ENCODE results near the gene ZNF823.

ZNF823 gene

GRCh38 chr19:11736696-11737095, 2.0 kb downstream of the ZNF823 start:
- peak; percentile 38 for DNase-seq

GRCh38 chr19:11735375-11735774, 3.4 kb downstream of the ZNF823 start:
- DNase-seq: no peak

GRCh38 chr19:11729586-11729985, 9.2 kb downstream of the ZNF823 start:
- DNase-seq: no peak

GRCh38 chr19:11722414-11722813, 16.3 kb downstream of the ZNF823 start:
- DNase-seq: no peak

GRCh38 chr19:11721681-11722080, 17.1 kb downstream of the ZNF823 start:
- no peak for DNase-seq

- DNase-seq: no peak
These were observed 28.4 kb downstream of the ZNF823 start for GRCh38 chr19:11710313-11710712.

GRCh38 chr19:11708457-11708856, 30.3 kb downstream of the ZNF823 start:
- no peak for DNase-seq

GRCh38 chr19:11705474-11705873, 33.3 kb downstream of the ZNF823 start:
- DNase-seq: no peak

GRCh38 chr19:11704626-11705025, 34.1 kb downstream of the ZNF823 start:
- no peak for DNase-seq

GRCh38 chr19:11699931-11700794, 38.6 kb downstream of the ZNF823 start:
- peak; percentile 24 for DNase-seq

- DNase-seq: no peak
These were observed 40.5 kb downstream of the ZNF823 start for GRCh38 chr19:11698231-11698630.

- DNase-seq: no peak
These were observed 41.4 kb downstream of the ZNF823 start for GRCh38 chr19:11697284-11697855.

GRCh38 chr19:11694533-11695439, 44.0 kb downstream of the ZNF823 start:
- DNase-seq: peak; percentile 91

- DNase-seq: peak; percentile 88
These were observed 44.9 kb downstream of the ZNF823 start for GRCh38 chr19:11693505-11694499.

- DNase-seq: no peak
These were observed 46.5 kb downstream of the ZNF823 start for GRCh38 chr19:11692127-11692790.

- DNase-seq: no peak
These were observed 52.8 kb downstream of the ZNF823 start for GRCh38 chr19:11685676-11686650.

GRCh38 chr19:11684987-11685675, 53.6 kb downstream of the ZNF823 start:
- DNase-seq: no peak

- no peak for DNase-seq
These were observed 58.0 kb downstream of the ZNF823 start for GRCh38 chr19:11680689-11681302.

GRCh38 chr19:11678504-11678903, 60.2 kb downstream of the ZNF823 start:
- no peak for DNase-seq
